ENCODE results near the gene TMTC2. TPM values are rescaled to one million over a fixed set of nuclear protein-coding genes. Genes with fewer than 3 reads are reported as not detected.

The TMTC2 gene
- total RNA-seq, 2 experiments from 2014 or later: 2.6 to 3.4 TPM

DNA sequence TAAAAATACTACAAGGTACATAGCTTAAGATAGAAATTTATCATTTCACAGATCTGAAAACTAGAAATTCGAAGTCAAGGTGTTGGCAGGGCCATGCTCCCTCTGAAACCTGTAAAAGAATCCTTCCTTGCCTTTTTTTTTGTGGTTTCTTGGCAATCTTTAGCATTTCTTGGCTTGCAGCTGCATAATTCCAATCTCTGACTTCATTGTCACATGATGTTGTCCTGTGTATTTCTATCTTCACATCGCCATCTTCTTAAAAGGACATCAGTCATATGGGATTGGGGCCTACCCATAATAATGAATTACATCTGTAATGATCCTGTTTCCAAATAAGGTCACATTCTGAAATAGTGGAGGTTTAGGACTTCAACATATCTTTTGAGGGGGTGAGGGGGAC lies 250.4 kb downstream of the TMTC2 start:
- ChIA-PET CTCF (interaction anchor here (0.6 kb wide), 1 partner anchor 255 kb away, joined by 3 read pairs; no protein-coding TSS in a partner anchor), POLR2A (no interaction called here)
- no peaks in the 10 kb centered on the region for H3K27me3 Mint-ChIP-seq
- H3K4me1 Mint-ChIP-seq (ENCODE audit: low read depth): no peaks in the 10 kb centered on the region
- no peaks in the 10 kb centered on the region for H3K9me3 Mint-ChIP-seq
- H3K36me3 Mint-ChIP-seq: no peaks in the 10 kb centered on the region
- DNase-seq: no peak
- intact Hi-C loops (cut with micrococcal nuclease): no loop called here
- H3K27ac Mint-ChIP-seq: no peak overlapping the region
- H3K4me3 Mint-ChIP-seq: no peak overlapping the region

DNA sequence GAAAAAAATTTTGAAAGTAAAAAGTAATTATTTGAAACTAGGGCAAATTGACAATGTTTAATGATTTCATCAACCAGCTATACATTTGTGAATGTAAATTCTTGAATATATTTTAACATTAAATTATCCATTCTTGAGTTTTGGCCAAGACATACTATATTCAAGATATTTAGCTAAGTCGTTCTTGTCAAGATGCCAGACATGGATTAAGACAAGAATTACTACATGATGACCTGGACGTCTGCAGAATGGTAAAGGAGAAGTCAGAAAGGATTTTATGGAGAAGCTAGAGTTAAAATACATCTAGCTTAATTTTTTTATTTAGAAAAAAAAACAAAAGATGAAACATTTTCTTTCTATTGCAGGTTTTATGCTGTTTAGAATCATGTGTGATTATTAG lies 255.8 kb downstream of the TMTC2 start:
- POLR2A ChIA-PET: no interaction called here
- CTCF ChIA-PET: interaction anchor here (0.6 kb wide), 1 partner anchor 449 kb away, joined by 3 read pairs; no protein-coding TSS in a partner anchor
- Mint-ChIP-seq H3K4me1 (ENCODE audit: low read depth) (no peaks in the 10 kb centered on the region), H3K27me3 (no peaks in the 10 kb centered on the region), H3K27ac (no peak overlapping the region), H3K4me3 (no peak overlapping the region), H3K36me3 (no peaks in the 10 kb centered on the region), H3K9me3 (no peaks in the 10 kb centered on the region)
- intact Hi-C loops (cut with micrococcal nuclease): no loop called here
- DNase-seq: no peak

DNA sequence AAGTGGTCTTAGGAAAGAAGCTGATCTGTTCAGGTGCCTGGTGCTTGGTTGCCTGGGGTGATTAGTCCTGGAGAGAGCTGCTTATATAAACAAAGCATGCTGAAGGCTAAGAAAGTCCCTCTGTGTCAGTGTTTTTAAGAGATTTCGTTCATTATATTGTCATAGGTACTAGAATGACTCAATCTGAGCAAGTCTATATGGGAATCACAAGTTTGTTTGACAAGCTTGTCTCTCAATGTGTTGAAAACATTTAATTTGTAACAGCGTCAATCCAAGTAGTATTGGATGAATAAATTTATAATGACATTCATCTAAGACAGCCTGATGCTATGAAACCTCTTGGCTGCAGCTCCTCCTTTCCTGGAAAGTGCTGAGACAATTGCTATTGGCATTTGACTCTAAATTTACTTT lies 256.3 kb downstream of the TMTC2 start:
- ChIA-PET CTCF (interaction anchor here (0.6 kb wide), 1 partner anchor 449 kb away, joined by 3 read pairs; no protein-coding TSS in a partner anchor), POLR2A (no interaction called here)
- Mint-ChIP-seq H3K4me1 (ENCODE audit: low read depth) (no peaks in the 10 kb centered on the region), H3K27me3 (no peaks in the 10 kb centered on the region), H3K36me3 (no peaks in the 10 kb centered on the region), H3K4me3 (no peak overlapping the region), H3K27ac (no peak overlapping the region), H3K9me3 (no peaks in the 10 kb centered on the region)
- no peak for DNase-seq
- intact Hi-C loops (cut with micrococcal nuclease): no loop called here

DNA sequence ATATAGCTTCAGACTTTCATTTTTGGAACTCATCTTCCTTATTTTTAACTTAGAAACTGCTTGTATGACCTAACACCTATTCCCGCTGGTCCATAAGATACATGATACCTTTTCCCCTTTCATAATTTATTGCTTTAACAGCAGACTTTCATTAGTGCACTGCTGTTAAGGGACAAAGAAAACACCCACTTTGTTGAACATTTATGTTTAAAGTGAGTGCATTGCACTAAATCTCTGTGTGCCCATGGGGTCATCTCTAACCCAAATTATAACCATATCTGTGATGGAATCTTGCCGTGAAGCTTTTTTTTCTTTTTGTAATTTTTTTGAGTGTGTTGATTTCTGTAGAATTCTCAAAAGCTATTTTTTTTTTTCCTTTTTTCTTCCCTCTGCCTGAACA lies 261.8 kb downstream of the TMTC2 start:
- no peaks in the 10 kb centered on the region for H3K9me3 Mint-ChIP-seq
- H3K4me1 Mint-ChIP-seq (ENCODE audit: low read depth): no peaks in the 10 kb centered on the region
- POLR2A ChIA-PET: no interaction called here
- no peaks in the 10 kb centered on the region for H3K36me3 Mint-ChIP-seq
- no peak overlapping the region for H3K27ac Mint-ChIP-seq
- intact Hi-C loops (cut with micrococcal nuclease): no loop called here
- no peak overlapping the region for H3K4me3 Mint-ChIP-seq
- DNase-seq: no peak
- CTCF ChIA-PET: no interaction called here
- no peaks in the 10 kb centered on the region for H3K27me3 Mint-ChIP-seq

- no peak for DNase-seq
- H3K27ac Mint-ChIP-seq: no peak overlapping the region
- no peaks in the 10 kb centered on the region for H3K4me1 Mint-ChIP-seq (ENCODE audit: low read depth)
- H3K9me3 Mint-ChIP-seq: no peaks in the 10 kb centered on the region
- H3K36me3 Mint-ChIP-seq: no peaks in the 10 kb centered on the region
- ChIA-PET POLR2A (no interaction called here), CTCF (interaction anchor here (0.7 kb wide), 1 partner anchor 10 kb away, joined by 3 read pairs; no protein-coding TSS in a partner anchor)
- H3K4me3 Mint-ChIP-seq: no peak overlapping the region
- H3K27me3 Mint-ChIP-seq: no peaks in the 10 kb centered on the region
- intact Hi-C loops (cut with micrococcal nuclease): no loop called here
These were observed 263.6 kb downstream of the TMTC2 start for GRCh38 chr12:82950356-82950755.

GRCh38 chr12:82952946-82953345 lies 266.2 kb downstream of the TMTC2 start:
- no peaks in the 10 kb centered on the region for H3K9me3 Mint-ChIP-seq
- no peaks in the 10 kb centered on the region for H3K36me3 Mint-ChIP-seq
- H3K4me1 Mint-ChIP-seq (ENCODE audit: low read depth): no peaks in the 10 kb centered on the region
- no peak overlapping the region for H3K27ac Mint-ChIP-seq
- DNase-seq: no peak
- intact Hi-C loops (cut with micrococcal nuclease): no loop called here
- ChIA-PET POLR2A (no interaction called here), CTCF (no interaction called here)
- H3K4me3 Mint-ChIP-seq: no peak overlapping the region
- H3K27me3 Mint-ChIP-seq: no peaks in the 10 kb centered on the region

DNA sequence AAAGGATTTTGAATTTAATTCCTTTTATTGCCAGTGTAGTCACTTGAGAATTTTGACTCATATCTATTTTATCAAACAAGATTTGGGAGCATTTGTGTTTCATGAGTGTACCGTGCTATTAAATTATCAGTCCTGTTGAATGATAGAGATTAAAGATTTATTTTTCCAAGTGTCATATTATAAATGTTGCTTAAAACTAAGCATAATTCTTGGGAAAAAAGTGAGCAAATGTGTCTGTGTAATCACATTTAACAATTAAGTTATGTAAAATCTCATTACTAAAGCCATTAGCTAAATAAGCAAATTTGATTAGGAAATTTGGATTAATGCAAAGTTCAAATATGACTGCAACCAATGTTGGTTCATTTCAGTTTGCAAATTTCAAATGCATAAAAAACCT lies 266.7 kb downstream of the TMTC2 start:
- intact Hi-C loops (cut with micrococcal nuclease): no loop called here
- no peak overlapping the region for H3K4me3 Mint-ChIP-seq
- H3K4me1 Mint-ChIP-seq (ENCODE audit: low read depth): no peaks in the 10 kb centered on the region
- ChIA-PET CTCF (no interaction called here), POLR2A (no interaction called here)
- no peaks in the 10 kb centered on the region for H3K27me3 Mint-ChIP-seq
- no peaks in the 10 kb centered on the region for H3K9me3 Mint-ChIP-seq
- H3K27ac Mint-ChIP-seq: no peak overlapping the region
- no peaks in the 10 kb centered on the region for H3K36me3 Mint-ChIP-seq
- no peak for DNase-seq

- no peaks in the 10 kb centered on the region for H3K9me3 Mint-ChIP-seq
- H3K4me3 Mint-ChIP-seq: no peak overlapping the region
- CTCF ChIA-PET: no interaction called here
- POLR2A ChIA-PET: no interaction called here
- no peak overlapping the region for H3K27ac Mint-ChIP-seq
- intact Hi-C loops (cut with micrococcal nuclease): no loop called here
- H3K36me3 Mint-ChIP-seq: no peaks in the 10 kb centered on the region
- no peaks in the 10 kb centered on the region for H3K4me1 Mint-ChIP-seq (ENCODE audit: low read depth)
- no peaks in the 10 kb centered on the region for H3K27me3 Mint-ChIP-seq
- DNase-seq: no peak
These were observed 267.4 kb downstream of the TMTC2 start for GRCh38 chr12:82954064-82954463.

- no peak for DNase-seq
- intact Hi-C loops (cut with micrococcal nuclease): no loop called here
- CTCF ChIA-PET: no interaction called here
- H3K4me1 Mint-ChIP-seq (ENCODE audit: low read depth): peaks cover 5% of the 10 kb centered on the region
- no peak overlapping the region for H3K27ac Mint-ChIP-seq
- no peaks in the 10 kb centered on the region for H3K9me3 Mint-ChIP-seq
- no peak overlapping the region for H3K4me3 Mint-ChIP-seq
- no peaks in the 10 kb centered on the region for H3K27me3 Mint-ChIP-seq
- POLR2A ChIA-PET: no interaction called here
- H3K36me3 Mint-ChIP-seq: no peaks in the 10 kb centered on the region
These were observed 267.9 kb downstream of the TMTC2 start for GRCh38 chr12:82954572-82954971.

- CTCF ChIA-PET: no interaction called here
- H3K27me3 Mint-ChIP-seq: no peaks in the 10 kb centered on the region
- H3K9me3 Mint-ChIP-seq: no peaks in the 10 kb centered on the region
- H3K27ac Mint-ChIP-seq: no peak overlapping the region
- intact Hi-C loops (cut with micrococcal nuclease): no loop called here
- peaks cover 10% of the 10 kb centered on the region for H3K4me1 Mint-ChIP-seq (ENCODE audit: low read depth)
- no peak for DNase-seq
- H3K36me3 Mint-ChIP-seq: no peaks in the 10 kb centered on the region
- POLR2A ChIA-PET: no interaction called here
- no peak overlapping the region for H3K4me3 Mint-ChIP-seq
These were observed 268.3 kb downstream of the TMTC2 start for GRCh38 chr12:82955043-82955442.

GRCh38 chr12:82958966-82959365 lies 272.3 kb downstream of the TMTC2 start:
- H3K27ac Mint-ChIP-seq: no peak overlapping the region
- no peaks in the 10 kb centered on the region for H3K27me3 Mint-ChIP-seq
- H3K4me3 Mint-ChIP-seq: no peak overlapping the region
- H3K36me3 Mint-ChIP-seq: no peaks in the 10 kb centered on the region
- no peaks in the 10 kb centered on the region for H3K9me3 Mint-ChIP-seq
- CTCF ChIA-PET: no interaction called here
- peaks cover 12% of the 10 kb centered on the region for H3K4me1 Mint-ChIP-seq (ENCODE audit: low read depth)
- DNase-seq: no peak
- POLR2A ChIA-PET: no interaction called here
- intact Hi-C loops (cut with micrococcal nuclease): no loop called here

- Mint-ChIP-seq H3K4me1 (ENCODE audit: low read depth) (peaks cover 12% of the 10 kb centered on the region), H3K27me3 (no peaks in the 10 kb centered on the region), H3K27ac (no peak overlapping the region), H3K9me3 (no peaks in the 10 kb centered on the region), H3K4me3 (no peak overlapping the region), H3K36me3 (no peaks in the 10 kb centered on the region)
- POLR2A ChIA-PET: no interaction called here
- CTCF ChIA-PET: no interaction called here
- no peak for DNase-seq
- intact Hi-C loops (cut with micrococcal nuclease): no loop called here
These were observed 273.1 kb downstream of the TMTC2 start for GRCh38 chr12:82959821-82960220.

DNA sequence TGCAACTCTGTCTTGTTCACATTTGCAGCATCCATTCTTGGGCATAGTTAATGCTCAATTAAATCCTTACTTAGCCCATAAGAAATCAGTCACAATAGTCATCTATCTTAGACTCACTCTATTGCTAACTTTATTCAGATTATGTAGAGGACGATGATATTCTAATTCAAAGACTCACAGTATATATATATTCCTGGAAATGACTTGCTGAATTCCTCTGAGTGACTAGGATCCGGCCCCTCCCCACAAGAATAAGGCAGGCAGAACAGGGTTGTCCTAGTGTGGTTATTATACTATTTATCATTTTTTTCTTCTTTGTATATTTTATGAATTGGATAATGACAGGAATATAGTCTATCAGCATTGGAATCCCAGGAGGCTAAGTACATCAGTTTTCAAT lies 275.1 kb downstream of the TMTC2 start:
- Mint-ChIP-seq H3K27ac (no peak overlapping the region), H3K4me3 (no peak overlapping the region), H3K27me3 (no peaks in the 10 kb centered on the region), H3K9me3 (no peaks in the 10 kb centered on the region), H3K36me3 (no peaks in the 10 kb centered on the region), H3K4me1 (ENCODE audit: low read depth) (peaks cover 12% of the 10 kb centered on the region)
- POLR2A ChIA-PET: no interaction called here
- intact Hi-C loops (cut with micrococcal nuclease): no loop called here
- no peak for DNase-seq
- CTCF ChIA-PET: no interaction called here

GRCh38 chr12:82963956-82964355 lies 277.2 kb downstream of the TMTC2 start:
- no peaks in the 10 kb centered on the region for H3K9me3 Mint-ChIP-seq
- no peaks in the 10 kb centered on the region for H3K27me3 Mint-ChIP-seq
- H3K36me3 Mint-ChIP-seq: no peaks in the 10 kb centered on the region
- no peak overlapping the region for H3K4me3 Mint-ChIP-seq
- POLR2A ChIA-PET: no interaction called here
- intact Hi-C loops (cut with micrococcal nuclease): no loop called here
- no peak for DNase-seq
- CTCF ChIA-PET: no interaction called here
- peaks cover 12% of the 10 kb centered on the region for H3K4me1 Mint-ChIP-seq (ENCODE audit: low read depth)
- no peak overlapping the region for H3K27ac Mint-ChIP-seq
